ENCODE measurements around the gene SIN3A.
"Not testable (repeated sequence)": the region's sequence is repeated elsewhere in the genome, so short reads cannot be mapped to it uniquely, and the experiment has no call there.

Gene SIN3A

GRCh38 chr15:75335705-75336355, 115.7 kb downstream of the SIN3A start, which contains the start of gene COMMD4:
Gene COMMD4 (plus strand): TSS chr15:75336063. CDS start chr15:75336090, 27 bp downstream.
- peak; percentile 42 for DNase-seq (ENCODE audit: low read depth in 2 of 2, low spot score in 1 of 2)

GRCh38 chr15:75335313-75335704, 116.2 kb downstream of the SIN3A start:
- no peak for DNase-seq (ENCODE audit: low read depth in 2 of 2, low spot score in 1 of 2)

GRCh38 chr15:75333654-75334419, 117.7 kb downstream of the SIN3A start:
- DNase-seq (ENCODE audit: low read depth in 2 of 2, low spot score in 1 of 2) = not testable (repeated sequence)

GRCh38 chr15:75332093-75332492, 119.4 kb downstream of the SIN3A start:
- DNase-seq (ENCODE audit: low read depth in 2 of 2, low spot score in 1 of 2) = not testable (repeated sequence)

- no peak for DNase-seq (ENCODE audit: low read depth in 2 of 2, low spot score in 1 of 2)
Observed at GRCh38 chr15:75329571-75329970, 121.9 kb downstream of the SIN3A start.

GRCh38 chr15:75328493-75329314, 122.8 kb downstream of the SIN3A start:
- no peak for DNase-seq (ENCODE audit: low read depth in 2 of 2, low spot score in 1 of 2)

- DNase-seq (ENCODE audit: low read depth in 2 of 2, low spot score in 1 of 2) = no peak
Observed at GRCh38 chr15:75327491-75327890, 124.0 kb downstream of the SIN3A start.

GRCh38 chr15:75327005-75327404, 124.5 kb downstream of the SIN3A start:
- DNase-seq (ENCODE audit: low read depth in 2 of 2, low spot score in 1 of 2) = no peak

- DNase-seq (ENCODE audit: low read depth in 2 of 2, low spot score in 1 of 2) = no peak
Observed at GRCh38 chr15:75325922-75326321, 125.6 kb downstream of the SIN3A start.

GRCh38 chr15:75321711-75322110, 129.8 kb downstream of the SIN3A start:
- no peak for DNase-seq (ENCODE audit: low read depth in 2 of 2, low spot score in 1 of 2)
